CD1c-positive myeloid dendritic cell (primary cell): ENCODE data around the gene ZACN.

Experiments used
- DNase-seq: peaks from one replicate; pipeline ENCODE4 v3.0.0-alpha.2; 2016; ENCODE audit errors: extremely low spot score

The ZACN gene

GRCh38 chr17:76081295-76082210, 2.6 kb downstream of the ZACN start:
- DNase-seq: no peak

- DNase-seq: no peak
Observed at GRCh38 chr17:76082326-76083251, 3.6 kb downstream of the ZACN start.

GRCh38 chr17:76083536-76084182, 4.7 kb downstream of the ZACN start:
- DNase-seq: no peak

GRCh38 chr17:76085066-76085730, 6.2 kb downstream of the ZACN start:
- no peak for DNase-seq

GRCh38 chr17:76085731-76086366, 6.9 kb downstream of the ZACN start:
- DNase-seq: no peak

GRCh38 chr17:76086384-76086783, 7.4 kb downstream of the ZACN start:
- DNase-seq: no peak

GRCh38 chr17:76087531-76087930, 8.5 kb downstream of the ZACN start:
- DNase-seq: no peak

GRCh38 chr17:76088041-76088867, 9.3 kb downstream of the ZACN start:
- no peak for DNase-seq

- DNase-seq: no peak
Observed at GRCh38 chr17:76088868-76089576, 10.0 kb downstream of the ZACN start.

GRCh38 chr17:76089680-76090516, 10.9 kb downstream of the ZACN start:
- no peak for DNase-seq

GRCh38 chr17:76090517-76091129, 11.6 kb downstream of the ZACN start:
- DNase-seq: no peak

- DNase-seq: no peak
Observed at GRCh38 chr17:76091526-76092286, 12.7 kb downstream of the ZACN start.

- DNase-seq: no peak
Observed at GRCh38 chr17:76092526-76093413, 13.8 kb downstream of the ZACN start.

GRCh38 chr17:76094046-76094445, 15.1 kb downstream of the ZACN start:
- DNase-seq: no peak

GRCh38 chr17:76095943-76096342, 17.0 kb downstream of the ZACN start:
- no peak for DNase-seq

- DNase-seq: no peak
Observed at GRCh38 chr17:76097716-76098295, 18.8 kb downstream of the ZACN start.
